Activated T-helper 1 cell treated with anti-CD3 and anti-CD28 coated beads, Interleukin-12 subunit alpha, Interleukin-12 subunit beta, Interleukin-2, Interleukin-4 antibody, amounts not matched to agents 30 ng/mL and 10 ng/mL and 1 ng/mL, durations not matched to agents 14 hours and 24 hours and 36 hours (primary cell): ENCODE results near the gene SPAG7. TPM values are rescaled to one million over a fixed set of nuclear protein-coding genes. Genes with fewer than 3 reads are reported as not detected.
A peak's percentile ranks its signal among the peaks of the same experiment; 100 is the strongest.
"Not testable (repeated sequence)": the region's sequence is repeated elsewhere in the genome, so short reads cannot be mapped to it uniquely, and the experiment has no call there.

Experiments
- DNase-seq: peaks from one replicate; pipeline ENCODE4 v3.0.0; 2021; ENCODE audit warnings: low spot score
- H3K27ac Mint-ChIP-seq: one replicate; pipeline ENCODE4 v1.8.0; 2021; ENCODE audit warnings: mild to moderate bottlenecking, mixed read lengths
- H3K27me3 Mint-ChIP-seq: one replicate; pipeline ENCODE4 v1.8.0; 2022; ENCODE audit warnings: mild to moderate bottlenecking, moderate library complexity, mixed read lengths; ENCODE audit not compliant: insufficient read depth
- H3K36me3 Mint-ChIP-seq: one replicate; pipeline ENCODE4 v1.8.0; 2021; ENCODE audit warnings: low read depth, mixed read lengths
- H3K4me1 Mint-ChIP-seq: one replicate; pipeline ENCODE4 v1.8.0; 2021; ENCODE audit warnings: low read depth, mixed read lengths
- H3K4me3 Mint-ChIP-seq: one replicate; pipeline ENCODE4 v1.8.0; 2021; ENCODE audit warnings: mild to moderate bottlenecking, moderate library complexity, mixed read lengths
- H3K9me3 Mint-ChIP-seq: one replicate; pipeline ENCODE4 v1.8.0; 2021; ENCODE audit warnings: mixed read lengths
- intact Hi-C: fragments of 100-400 bp; cut with micrococcal nuclease; formaldehyde crosslinking; loops from one replicate; pipeline ENCODE4 v1.15.1; 2024
- total RNA-seq: library from RNA; stranded (reverse); gene quantifications from 2 replicates; pipeline ENCODE4 v1.2.3, GENCODE V29; 2022

The SPAG7 gene
- total RNA-seq, 1 donor from 2014 or later, result 66.5 TPM

GRCh38 chr17:4937553-4937952, 30.1 kb downstream of the SPAG7 start:
- Mint-ChIP-seq H3K27ac (no peak overlapping the region), H3K27me3 (no peaks in the 10 kb centered on the region), H3K4me1 (peaks cover 46% of the 10 kb centered on the region), H3K9me3 (no peaks in the 10 kb centered on the region), H3K4me3 (peak overlapping the region; percentile 45), H3K36me3 (peaks cover 46% of the 10 kb centered on the region)
- intact Hi-C loops, result no loop called here
- DNase-seq, result no peak

GRCh38 chr17:4936436-4936835, 31.2 kb downstream of the SPAG7 start:
- Mint-ChIP-seq H3K27me3 (no peaks in the 10 kb centered on the region), H3K27ac (peak overlapping the region; percentile 19), H3K4me1 (peaks cover 35% of the 10 kb centered on the region), H3K9me3 (no peaks in the 10 kb centered on the region), H3K4me3 (no peak overlapping the region), H3K36me3 (peaks cover 36% of the 10 kb centered on the region)
- DNase-seq, result no peak
- intact Hi-C loops, result no loop called here

DNA sequence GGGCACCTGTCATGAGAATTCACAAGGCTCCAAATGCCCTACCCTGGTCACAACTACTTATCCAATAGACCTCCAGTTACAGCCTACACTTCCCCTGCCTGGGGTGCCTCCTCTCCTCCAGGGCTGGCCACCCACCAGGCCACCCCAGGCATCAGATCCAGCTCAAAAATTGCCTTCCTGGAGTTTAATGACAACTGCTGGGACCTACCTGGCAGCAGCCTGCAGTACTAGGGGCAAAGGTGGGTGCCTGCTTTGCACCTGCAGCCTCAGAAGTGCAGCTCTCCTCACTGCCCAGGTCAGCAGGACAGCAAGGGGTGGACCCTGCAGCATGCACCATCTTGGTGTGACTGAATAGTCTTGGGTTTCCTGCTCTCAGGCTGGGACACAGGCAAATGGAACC, 32.0 kb downstream of the SPAG7 start:
- no peaks in the 10 kb centered on the region for H3K9me3 Mint-ChIP-seq
- DNase-seq, result no peak
- H3K4me3 Mint-ChIP-seq, result no peak overlapping the region
- intact Hi-C loops, result no loop called here
- H3K36me3 Mint-ChIP-seq, result peaks cover 39% of the 10 kb centered on the region
- no peaks in the 10 kb centered on the region for H3K27me3 Mint-ChIP-seq
- H3K27ac Mint-ChIP-seq, result no peak overlapping the region
- H3K4me1 Mint-ChIP-seq, result peaks cover 27% of the 10 kb centered on the region

- no peaks in the 10 kb centered on the region for H3K9me3 Mint-ChIP-seq
- no peaks in the 10 kb centered on the region for H3K27me3 Mint-ChIP-seq
- intact Hi-C loops, result no loop called here
- no peak for DNase-seq
- H3K36me3 Mint-ChIP-seq, result peaks cover 41% of the 10 kb centered on the region
- no peak overlapping the region for H3K4me3 Mint-ChIP-seq
- peak overlapping the region; percentile 63 for H3K27ac Mint-ChIP-seq
- peaks cover 27% of the 10 kb centered on the region for H3K4me1 Mint-ChIP-seq
These were observed 33.2 kb downstream of the SPAG7 start for GRCh38 chr17:4934173-4934979.

- Mint-ChIP-seq H3K27me3 (no peaks in the 10 kb centered on the region), H3K27ac (peak overlapping the region; percentile 63), H3K36me3 (peaks cover 45% of the 10 kb centered on the region), H3K9me3 (no peaks in the 10 kb centered on the region), H3K4me1 (peaks cover 21% of the 10 kb centered on the region), H3K4me3 (no peak overlapping the region)
- DNase-seq, result no peak
- intact Hi-C loops, result no loop called here
These were observed 34.0 kb downstream of the SPAG7 start for GRCh38 chr17:4933646-4934045.

DNA sequence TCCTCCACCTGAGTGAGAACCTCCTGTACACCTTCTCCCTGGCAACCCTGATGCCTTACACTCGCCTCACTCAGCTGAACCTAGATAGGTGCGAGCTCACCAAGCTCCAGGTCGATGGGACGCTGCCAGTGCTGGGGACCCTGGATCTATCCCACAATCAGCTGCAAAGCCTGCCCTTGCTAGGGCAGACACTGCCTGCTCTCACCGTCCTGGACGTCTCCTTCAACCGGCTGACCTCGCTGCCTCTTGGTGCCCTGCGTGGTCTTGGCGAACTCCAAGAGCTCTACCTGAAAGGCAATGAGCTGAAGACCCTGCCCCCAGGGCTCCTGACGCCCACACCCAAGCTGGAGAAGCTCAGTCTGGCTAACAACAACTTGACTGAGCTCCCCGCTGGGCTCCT, 34.9 kb downstream of the SPAG7 start:
- peaks cover 16% of the 10 kb centered on the region for H3K4me1 Mint-ChIP-seq
- H3K27me3 Mint-ChIP-seq, result no peaks in the 10 kb centered on the region
- intact Hi-C loops, result no loop called here
- peaks cover 44% of the 10 kb centered on the region for H3K36me3 Mint-ChIP-seq
- no peaks in the 10 kb centered on the region for H3K9me3 Mint-ChIP-seq
- no peak for DNase-seq
- no peak overlapping the region for H3K27ac Mint-ChIP-seq
- H3K4me3 Mint-ChIP-seq, result no peak overlapping the region

GRCh38 chr17:4931963-4932362, 35.7 kb downstream of the SPAG7 start, which contains the start of gene GP1BA:
Gene GP1BA, plus strand, starts transcription at chr17:4932277. Its CDS starts 328 bp downstream, at chr17:4932605.
- intact Hi-C loops, result no loop called here
- no peak within 1 kb of the TSS for H3K4me3 Mint-ChIP-seq
- H3K4me1 Mint-ChIP-seq, result peaks cover 16% of the 10 kb centered on the region
- H3K9me3 Mint-ChIP-seq, result no peaks in the 10 kb centered on the region
- H3K27ac Mint-ChIP-seq, result no peak within 1 kb of the TSS
- peaks cover 40% of the 10 kb centered on the region for H3K36me3 Mint-ChIP-seq
- no peaks in the 10 kb centered on the region for H3K27me3 Mint-ChIP-seq
- DNase-seq, result no peak

DNA sequence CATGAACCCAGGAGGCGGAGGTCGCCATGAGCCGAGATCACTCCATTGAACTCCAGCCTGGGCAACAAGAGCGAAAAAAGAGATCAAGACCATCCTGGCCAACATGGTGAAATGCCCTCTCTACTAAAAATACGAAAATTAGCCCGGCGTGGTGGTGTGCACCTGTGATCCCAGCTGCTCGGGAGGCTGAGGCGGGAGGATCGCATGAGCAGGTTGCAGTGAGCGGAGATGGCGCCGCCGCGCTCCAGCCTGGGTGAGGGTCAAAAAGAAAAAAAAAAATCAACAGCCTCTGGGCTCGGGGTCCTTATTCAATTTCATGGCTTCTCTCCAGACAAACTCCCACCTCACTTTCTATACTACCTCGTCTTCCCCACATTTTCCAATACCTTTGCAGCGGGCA, 38.7 kb downstream of the SPAG7 start:
- Mint-ChIP-seq H3K4me3 (no peak overlapping the region), H3K4me1 (peaks cover 2% of the 10 kb centered on the region), H3K36me3 (peaks cover 34% of the 10 kb centered on the region)

GRCh38 chr17:4926577-4927335, 40.9 kb downstream of the SPAG7 start:
- H3K4me3 Mint-ChIP-seq, intact Hi-C loops, H3K9me3 Mint-ChIP-seq, DNase-seq, H3K27me3 Mint-ChIP-seq, H3K27ac Mint-ChIP-seq, H3K4me1 Mint-ChIP-seq: not testable (repeated sequence)
- peaks cover 30% of the 10 kb centered on the region for H3K36me3 Mint-ChIP-seq

More for the DNA sequence above, 38.7 kb downstream of the SPAG7 start:
- DNase-seq, result no peak
- Mint-ChIP-seq H3K9me3 (no peaks in the 10 kb centered on the region), H3K27me3 (no peaks in the 10 kb centered on the region), H3K27ac (no peak overlapping the region)
- intact Hi-C loops, result no loop called here

DNA sequence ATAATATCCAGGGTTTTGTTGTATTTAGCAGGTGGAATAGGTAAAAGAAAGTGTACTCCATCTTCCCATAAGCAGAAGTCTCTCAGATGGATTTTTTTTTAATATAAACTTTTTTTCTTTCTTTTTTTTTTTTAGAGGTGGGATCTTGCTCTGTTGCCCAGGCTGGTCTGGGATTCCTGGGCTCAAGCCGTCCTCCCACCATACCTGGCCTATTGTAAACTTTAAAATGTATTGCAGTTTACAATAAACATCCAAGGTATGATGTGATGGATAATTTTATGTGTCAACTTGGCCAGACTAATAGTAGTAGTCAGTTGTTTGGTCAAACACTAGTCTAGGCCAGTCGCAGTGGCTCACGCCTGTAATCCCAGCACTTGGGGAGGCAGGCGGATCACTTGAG, 46.3 kb downstream of the SPAG7 start:
- DNase-seq, result no peak
- Mint-ChIP-seq H3K27me3 (no peaks in the 10 kb centered on the region), H3K9me3 (no peaks in the 10 kb centered on the region), H3K36me3 (peaks cover 6% of the 10 kb centered on the region), H3K27ac (no peak overlapping the region), H3K4me1 (no peaks in the 10 kb centered on the region), H3K4me3 (no peak overlapping the region)
- intact Hi-C loops, result no loop called here

DNA sequence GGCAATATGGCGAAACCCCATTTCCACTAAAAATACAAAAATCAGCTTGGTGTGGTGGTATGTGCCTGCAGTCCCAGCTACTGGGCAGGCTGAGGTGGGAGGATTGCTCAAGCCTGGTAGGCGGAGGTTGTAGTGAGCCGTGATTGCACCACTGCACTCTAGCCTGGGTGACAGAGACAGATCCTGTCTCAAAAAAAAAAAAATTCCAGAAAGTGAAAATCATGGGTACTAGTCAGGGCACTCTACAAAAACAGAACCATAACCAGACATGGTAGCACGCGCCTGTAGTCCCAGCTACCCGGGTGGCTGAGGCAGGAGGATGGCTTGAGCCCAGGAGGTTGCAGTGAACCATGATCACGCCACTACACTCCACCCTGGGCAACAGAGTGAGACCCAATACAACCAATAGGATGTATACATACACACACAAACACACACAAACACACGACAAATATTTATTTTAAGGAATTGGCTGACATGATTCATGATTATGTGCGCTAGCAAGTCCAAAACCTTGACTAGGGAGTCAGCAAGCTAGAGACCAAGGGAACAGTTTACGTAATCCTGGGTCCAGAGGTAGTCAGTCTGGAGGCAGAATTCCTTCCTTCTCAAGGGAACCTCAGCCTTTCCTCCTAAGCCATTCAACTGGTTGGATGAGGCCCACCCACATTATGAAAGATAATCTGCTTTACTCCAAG, 47.1 kb downstream of the SPAG7 start:
- Mint-ChIP-seq H3K4me1 (no peaks in the 10 kb centered on the region), H3K27me3 (no peaks in the 10 kb centered on the region), H3K27ac (no peak overlapping the region), H3K9me3 (no peaks in the 10 kb centered on the region), H3K4me3 (no peak overlapping the region), H3K36me3 (peaks cover 6% of the 10 kb centered on the region)
- no peak for DNase-seq
- intact Hi-C loops, result no loop called here

DNA sequence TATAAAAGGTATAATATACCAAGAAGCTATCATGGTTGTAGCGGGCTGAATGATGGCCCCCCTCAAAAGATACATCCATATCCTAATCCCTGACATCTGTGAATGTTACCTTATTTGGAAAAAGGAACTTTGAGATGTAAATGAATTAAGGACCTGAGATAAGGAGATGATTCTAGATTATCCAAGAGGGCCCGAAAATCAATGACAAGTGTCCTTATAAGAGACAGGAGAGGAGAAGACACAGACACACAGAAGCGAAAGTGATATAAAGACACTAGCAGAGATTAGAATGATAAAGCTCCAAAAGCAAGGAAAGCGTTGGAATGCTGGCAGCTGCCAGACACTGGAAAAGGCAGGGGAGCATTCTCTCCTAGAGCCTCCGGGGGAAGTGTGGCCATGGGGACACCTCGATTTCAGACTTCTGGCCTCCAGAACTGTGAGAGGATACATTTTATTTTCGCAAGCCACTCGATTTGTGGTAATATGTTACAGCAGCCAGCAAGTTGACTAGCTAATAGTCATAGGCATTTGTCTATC, 48.0 kb downstream of the SPAG7 start:
- peaks cover 4% of the 10 kb centered on the region for H3K36me3 Mint-ChIP-seq

More for the DNA sequence above, 48.0 kb downstream of the SPAG7 start:
- Mint-ChIP-seq H3K4me1 (no peaks in the 10 kb centered on the region), H3K9me3 (no peaks in the 10 kb centered on the region), H3K27me3 (no peaks in the 10 kb centered on the region), H3K27ac (no peak overlapping the region), H3K4me3 (no peak overlapping the region)
- no peak for DNase-seq
- intact Hi-C loops, result no loop called here
